ENCODE data around the gene SPSB4.

The SPSB4 gene

GRCh38 chr3:141093397-141093796 lies 42.2 kb downstream of the SPSB4 start:
- no peaks in the 10 kb centered on the region for H3K36me3 ChIP-seq (ENCODE audit: control insufficient read depth in 5 of 5, insufficient read depth in 5 of 5, low read length in 5 of 5)
- H3K27ac ChIP-seq (ENCODE audit: low read depth, low read length) = no peak overlapping the region
- H3K9me3 ChIP-seq (ENCODE audit: control insufficient read depth in 5 of 5, low read length in 5 of 5) = no peaks in the 10 kb centered on the region
- peaks cover 0 to 5% (median 0%) of the 10 kb centered on the region in 5 donors for H3K27me3 ChIP-seq (ENCODE audit: control insufficient read depth in 5 of 5, insufficient read depth in 4 of 5, low read length in 5 of 5)
- H3K9ac ChIP-seq (ENCODE audit: low read length in 5 of 5) = no peak overlapping the region
- peaks cover 3 to 23% (median 22%) of the 10 kb centered on the region in 5 donors for H3K4me1 ChIP-seq (ENCODE audit: control insufficient read depth in 5 of 5, insufficient read depth in 5 of 5, low read length in 5 of 5)
- H3K4me3 ChIP-seq (ENCODE audit: low read depth in 1 of 5, low read length in 5 of 5) = no peak overlapping the region

DNA sequence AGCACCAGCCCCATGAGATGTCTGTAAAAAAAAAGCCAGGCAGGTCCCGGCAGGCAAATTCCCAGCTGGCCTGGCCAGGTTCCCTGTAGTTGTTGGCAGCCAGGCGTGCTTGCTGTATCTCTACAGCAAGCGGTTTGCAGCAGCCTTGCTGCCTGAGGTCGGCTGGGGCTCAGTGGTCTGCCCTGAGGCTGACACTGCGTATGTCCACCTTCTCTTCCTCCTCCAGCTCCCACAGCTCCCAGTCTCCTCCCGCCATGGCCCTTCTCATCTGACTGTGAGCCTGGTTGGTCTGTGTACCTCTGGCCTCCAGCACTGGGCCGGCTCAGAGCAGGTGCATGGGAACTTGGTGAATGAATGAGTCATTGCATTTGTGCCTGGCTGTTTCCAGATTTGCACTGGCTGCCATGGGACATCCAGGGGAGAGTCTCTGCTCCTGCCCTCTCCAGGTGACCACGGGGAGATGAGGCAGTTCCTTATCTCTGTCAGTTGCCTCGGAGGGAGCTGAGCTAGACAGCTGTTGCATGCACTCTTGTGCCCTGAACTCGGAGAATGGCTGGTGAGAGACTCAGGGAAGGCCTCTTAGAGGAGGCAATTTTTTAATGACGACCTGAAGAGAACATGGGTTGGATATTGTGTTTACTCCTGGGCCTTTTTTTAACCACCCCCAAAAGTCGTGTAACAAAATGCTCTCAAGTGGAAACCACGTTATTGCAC lies 43.0 kb downstream of the SPSB4 start:
- H3K27me3 ChIP-seq (ENCODE audit: control insufficient read depth in 5 of 5, insufficient read depth in 4 of 5, low read length in 5 of 5) = peaks cover 0 to 5% (median 0%) of the 10 kb centered on the region in 5 donors
- H3K4me3 ChIP-seq (ENCODE audit: low read depth in 1 of 5, low read length in 5 of 5) = no peak overlapping the region
- H3K4me1 ChIP-seq (ENCODE audit: control insufficient read depth in 5 of 5, insufficient read depth in 5 of 5, low read length in 5 of 5) = peaks cover 3 to 23% (median 22%) of the 10 kb centered on the region in 5 donors
- H3K36me3 ChIP-seq (ENCODE audit: control insufficient read depth in 5 of 5, insufficient read depth in 5 of 5, low read length in 5 of 5) = no peaks in the 10 kb centered on the region
- no peak overlapping the region for H3K9ac ChIP-seq (ENCODE audit: low read length in 5 of 5)
- no peaks in the 10 kb centered on the region for H3K9me3 ChIP-seq (ENCODE audit: control insufficient read depth in 5 of 5, low read length in 5 of 5)
- H3K27ac ChIP-seq (ENCODE audit: low read depth, low read length) = no peak overlapping the region

- H3K9me3 ChIP-seq (ENCODE audit: control insufficient read depth in 5 of 5, low read length in 5 of 5) = no peaks in the 10 kb centered on the region
- peaks cover 0 to 5% (median 0%) of the 10 kb centered on the region in 5 donors for H3K27me3 ChIP-seq (ENCODE audit: control insufficient read depth in 5 of 5, insufficient read depth in 4 of 5, low read length in 5 of 5)
- peaks cover 3 to 23% (median 22%) of the 10 kb centered on the region in 5 donors for H3K4me1 ChIP-seq (ENCODE audit: control insufficient read depth in 5 of 5, insufficient read depth in 5 of 5, low read length in 5 of 5)
- H3K9ac ChIP-seq (ENCODE audit: low read length in 5 of 5) = no peak overlapping the region
- H3K27ac ChIP-seq (ENCODE audit: low read depth, low read length) = no peak overlapping the region
- H3K36me3 ChIP-seq (ENCODE audit: control insufficient read depth in 5 of 5, insufficient read depth in 5 of 5, low read length in 5 of 5) = no peaks in the 10 kb centered on the region
- peak overlapping the region; percentile 23 to 49 (median 48) for H3K4me3 ChIP-seq (ENCODE audit: low read depth in 1 of 5, low read length in 5 of 5)
These were observed 43.8 kb downstream of the SPSB4 start for GRCh38 chr3:141094790-141095545.

DNA sequence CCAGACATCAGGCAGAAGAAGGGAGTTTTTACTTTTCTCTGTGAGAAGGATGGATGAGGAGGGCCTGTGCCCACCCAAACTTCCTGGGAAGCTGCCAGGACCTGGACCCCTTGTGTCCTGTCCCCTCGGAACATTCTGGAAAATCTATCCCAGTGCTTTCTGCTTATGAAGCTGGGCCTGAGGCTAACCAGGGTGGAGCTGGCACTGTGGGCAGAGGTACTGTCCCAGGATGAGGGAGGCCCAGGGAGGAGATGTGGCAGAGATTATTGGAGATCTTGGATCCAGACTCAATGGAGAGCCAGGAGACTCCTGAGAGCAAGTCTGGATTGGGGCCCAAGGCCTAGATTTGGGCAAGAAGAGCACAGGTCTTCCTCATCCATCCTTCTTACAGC lies 44.4 kb downstream of the SPSB4 start:
- peaks cover 0 to 5% (median 0%) of the 10 kb centered on the region in 5 donors for H3K27me3 ChIP-seq (ENCODE audit: control insufficient read depth in 5 of 5, insufficient read depth in 4 of 5, low read length in 5 of 5)
- no peak overlapping the region for H3K9ac ChIP-seq (ENCODE audit: low read length in 5 of 5)
- H3K4me1 ChIP-seq (ENCODE audit: control insufficient read depth in 5 of 5, insufficient read depth in 5 of 5, low read length in 5 of 5) = peaks cover 3 to 23% (median 22%) of the 10 kb centered on the region in 5 donors
- no peak overlapping the region for H3K27ac ChIP-seq (ENCODE audit: low read depth, low read length)
- peak overlapping the region in 1 of 5 donors; percentile 48 for H3K4me3 ChIP-seq (ENCODE audit: low read depth in 1 of 5, low read length in 5 of 5)
- no peaks in the 10 kb centered on the region for H3K36me3 ChIP-seq (ENCODE audit: control insufficient read depth in 5 of 5, insufficient read depth in 5 of 5, low read length in 5 of 5)
- H3K9me3 ChIP-seq (ENCODE audit: control insufficient read depth in 5 of 5, low read length in 5 of 5) = no peaks in the 10 kb centered on the region

DNA sequence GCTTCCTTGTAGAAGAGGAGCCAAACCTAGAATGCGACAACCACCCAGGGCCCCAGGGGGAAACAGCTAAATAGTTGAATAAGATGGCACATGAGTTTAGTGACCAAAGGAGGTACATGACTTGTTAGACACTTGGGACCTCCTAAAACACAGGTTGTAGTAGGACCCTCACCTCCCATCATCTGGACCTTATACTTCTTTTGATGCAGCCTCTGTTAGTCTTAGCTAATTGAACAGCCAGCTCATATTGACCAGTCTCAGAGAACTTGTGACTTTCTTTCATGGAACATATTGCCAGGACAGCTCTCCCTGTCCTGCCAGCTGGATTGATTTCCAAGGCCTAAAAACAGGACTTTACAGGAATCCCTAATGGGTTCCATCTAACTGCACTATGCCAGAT lies 45.0 kb downstream of the SPSB4 start:
- Histone ChIP-seq H3K4me3 (ENCODE audit: low read depth in 1 of 5, low read length in 5 of 5) (no peak overlapping the region), H3K9me3 (ENCODE audit: control insufficient read depth in 5 of 5, low read length in 5 of 5) (no peaks in the 10 kb centered on the region), H3K27me3 (ENCODE audit: control insufficient read depth in 5 of 5, insufficient read depth in 4 of 5, low read length in 5 of 5) (peaks cover 0 to 5% (median 0%) of the 10 kb centered on the region in 5 donors), H3K4me1 (ENCODE audit: control insufficient read depth in 5 of 5, insufficient read depth in 5 of 5, low read length in 5 of 5) (peaks cover 3 to 23% (median 22%) of the 10 kb centered on the region in 5 donors), H3K36me3 (ENCODE audit: control insufficient read depth in 5 of 5, insufficient read depth in 5 of 5, low read length in 5 of 5) (no peaks in the 10 kb centered on the region), H3K27ac (ENCODE audit: low read depth, low read length) (no peak overlapping the region), H3K9ac (ENCODE audit: low read length in 5 of 5) (no peak overlapping the region)

DNA sequence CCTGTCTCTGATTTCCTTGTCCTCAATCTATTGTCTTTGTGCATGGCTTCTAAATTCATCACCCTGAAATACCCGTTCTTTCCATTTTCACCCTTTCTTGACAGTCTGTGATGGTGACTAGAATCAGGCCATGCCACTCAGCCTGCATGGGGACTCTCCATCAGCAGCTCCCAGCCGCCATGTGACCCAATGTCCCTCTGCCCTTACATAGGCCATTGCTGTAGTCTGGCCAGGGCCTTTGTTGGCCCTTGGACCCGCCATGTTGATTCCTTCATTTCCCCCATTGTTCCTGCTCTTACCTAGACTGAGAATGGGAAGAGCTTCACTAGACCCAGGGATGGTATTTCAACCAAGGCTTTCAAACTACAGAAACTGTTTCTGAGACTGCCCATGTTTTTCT lies 45.8 kb downstream of the SPSB4 start:
- Histone ChIP-seq H3K9me3 (ENCODE audit: control insufficient read depth in 5 of 5, low read length in 5 of 5) (no peaks in the 10 kb centered on the region), H3K27ac (ENCODE audit: low read depth, low read length) (no peak overlapping the region), H3K4me1 (ENCODE audit: control insufficient read depth in 5 of 5, insufficient read depth in 5 of 5, low read length in 5 of 5) (peaks cover 3 to 23% (median 22%) of the 10 kb centered on the region in 5 donors), H3K36me3 (ENCODE audit: control insufficient read depth in 5 of 5, insufficient read depth in 5 of 5, low read length in 5 of 5) (no peaks in the 10 kb centered on the region), H3K9ac (ENCODE audit: low read length in 5 of 5) (no peak overlapping the region), H3K27me3 (ENCODE audit: control insufficient read depth in 5 of 5, insufficient read depth in 4 of 5, low read length in 5 of 5) (peaks cover 0 to 5% (median 0%) of the 10 kb centered on the region in 5 donors), H3K4me3 (ENCODE audit: low read depth in 1 of 5, low read length in 5 of 5) (no peak overlapping the region)

- no peak overlapping the region for H3K27ac ChIP-seq (ENCODE audit: low read depth, low read length)
- H3K4me1 ChIP-seq (ENCODE audit: control insufficient read depth in 5 of 5, insufficient read depth in 5 of 5, low read length in 5 of 5) = peaks cover 0 to 8% (median 8%) of the 10 kb centered on the region in 5 donors
- no peaks in the 10 kb centered on the region for H3K9me3 ChIP-seq (ENCODE audit: control insufficient read depth in 5 of 5, low read length in 5 of 5)
- H3K36me3 ChIP-seq (ENCODE audit: control insufficient read depth in 5 of 5, insufficient read depth in 5 of 5, low read length in 5 of 5) = no peaks in the 10 kb centered on the region
- H3K4me3 ChIP-seq (ENCODE audit: low read depth in 1 of 5, low read length in 5 of 5) = no peak overlapping the region
- H3K9ac ChIP-seq (ENCODE audit: low read length in 5 of 5) = no peak overlapping the region
- H3K27me3 ChIP-seq (ENCODE audit: control insufficient read depth in 5 of 5, insufficient read depth in 4 of 5, low read length in 5 of 5) = peaks cover 0 to 5% (median 0%) of the 10 kb centered on the region in 5 donors
These were observed 49.0 kb downstream of the SPSB4 start for GRCh38 chr3:141100112-141100511.

DNA sequence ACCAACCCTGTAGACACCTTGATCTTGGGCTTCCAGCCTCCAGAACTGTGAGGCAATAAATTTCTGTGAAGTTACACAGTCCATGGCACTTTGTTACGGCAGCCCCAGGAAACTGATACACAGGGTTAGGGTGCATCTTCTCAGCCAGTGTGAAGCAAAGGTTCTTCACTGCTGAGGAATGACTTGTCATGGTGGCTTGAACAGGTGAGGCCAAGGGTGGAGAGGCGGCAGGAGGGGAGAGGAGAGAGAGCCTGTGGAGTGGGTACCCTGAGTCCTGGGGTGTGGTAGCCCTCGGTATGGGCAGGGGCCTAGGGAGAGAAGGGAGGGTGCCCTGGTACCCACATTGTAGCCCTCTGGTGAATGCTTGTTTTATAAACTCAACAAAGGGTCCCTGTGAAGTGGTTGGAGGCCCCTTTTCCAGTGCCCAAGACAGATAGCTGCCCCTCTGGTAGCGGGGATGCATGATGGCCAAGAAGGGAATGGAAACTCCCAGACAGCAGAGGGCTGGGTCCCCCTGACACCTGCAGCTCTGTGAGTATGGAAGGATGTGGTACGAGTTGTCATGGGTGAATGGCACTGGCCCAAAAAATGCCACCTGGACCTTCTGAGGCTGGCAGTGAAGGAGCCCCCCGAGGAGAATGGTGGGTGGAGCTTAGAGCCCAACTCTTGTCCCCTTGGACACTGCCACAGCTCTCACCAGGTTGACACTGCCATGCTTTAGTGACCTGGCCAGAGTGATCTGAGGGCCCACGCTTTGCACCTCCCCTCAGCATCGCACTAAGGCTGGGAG lies 49.6 kb downstream of the SPSB4 start:
- H3K4me1 ChIP-seq (ENCODE audit: control insufficient read depth in 5 of 5, insufficient read depth in 5 of 5, low read length in 5 of 5) = peaks cover 0 to 2% (median 2%) of the 10 kb centered on the region in 5 donors
- peaks cover 0 to 2% (median 0%) of the 10 kb centered on the region in 5 donors for H3K27me3 ChIP-seq (ENCODE audit: control insufficient read depth in 5 of 5, insufficient read depth in 4 of 5, low read length in 5 of 5)
- H3K9me3 ChIP-seq (ENCODE audit: control insufficient read depth in 5 of 5, low read length in 5 of 5) = no peaks in the 10 kb centered on the region
- H3K27ac ChIP-seq (ENCODE audit: low read depth, low read length) = no peak overlapping the region
- no peak overlapping the region for H3K4me3 ChIP-seq (ENCODE audit: low read depth in 1 of 5, low read length in 5 of 5)
- H3K36me3 ChIP-seq (ENCODE audit: control insufficient read depth in 5 of 5, insufficient read depth in 5 of 5, low read length in 5 of 5) = no peaks in the 10 kb centered on the region
- H3K9ac ChIP-seq (ENCODE audit: low read length in 5 of 5) = no peak overlapping the region

DNA sequence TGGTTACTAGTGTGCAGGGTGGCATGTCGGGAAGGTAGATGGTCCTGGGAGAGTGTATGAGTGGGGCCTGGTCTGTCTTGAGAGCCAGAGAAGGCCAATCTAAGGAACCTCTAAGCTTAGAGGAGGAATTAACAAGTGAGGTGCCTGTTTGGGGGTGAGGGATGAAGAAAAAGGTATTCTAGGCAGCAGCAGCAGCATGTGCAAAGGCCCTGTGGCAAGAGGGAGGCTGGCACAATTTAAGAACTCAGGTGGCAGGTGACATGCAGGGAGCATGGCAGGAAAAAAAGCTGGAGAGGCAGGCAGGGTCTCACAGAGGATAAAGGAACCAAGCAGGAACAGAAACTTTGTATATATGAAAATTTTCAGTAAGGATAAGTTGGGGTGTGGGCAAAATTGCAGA lies 51.2 kb downstream of the SPSB4 start:
- H3K36me3 ChIP-seq (ENCODE audit: control insufficient read depth in 5 of 5, insufficient read depth in 5 of 5, low read length in 5 of 5) = no peaks in the 10 kb centered on the region
- no peaks in the 10 kb centered on the region for H3K9me3 ChIP-seq (ENCODE audit: control insufficient read depth in 5 of 5, low read length in 5 of 5)

More for the DNA sequence above, 51.2 kb downstream of the SPSB4 start:
- no peak overlapping the region for H3K4me3 ChIP-seq (ENCODE audit: low read depth in 1 of 5, low read length in 5 of 5)
- H3K27ac ChIP-seq (ENCODE audit: low read depth, low read length) = no peak overlapping the region
- H3K9ac ChIP-seq (ENCODE audit: low read length in 5 of 5) = no peak overlapping the region
- peaks cover 0 to 2% (median 0%) of the 10 kb centered on the region in 5 donors for H3K27me3 ChIP-seq (ENCODE audit: control insufficient read depth in 5 of 5, insufficient read depth in 4 of 5, low read length in 5 of 5)
- no peaks in the 10 kb centered on the region for H3K4me1 ChIP-seq (ENCODE audit: control insufficient read depth in 5 of 5, insufficient read depth in 5 of 5, low read length in 5 of 5)

Data from subcutaneous abdominal adipose tissue (tissue), 5 donors.